Activated CD8-positive, alpha-beta memory T cell treated with anti-CD3 and anti-CD28 coated beads for 48 hours (primary cell): Measurements from ENCODE around the gene TMSB4X.

Experiments used
- DNase-seq, 3 experiments: peaks; one replicate each; pipeline ENCODE4 v3.0.0-alpha.2; 2020; ENCODE audit warnings: low read depth in 2 of 3, low spot score in 2 of 3

The TMSB4X gene

DNA sequence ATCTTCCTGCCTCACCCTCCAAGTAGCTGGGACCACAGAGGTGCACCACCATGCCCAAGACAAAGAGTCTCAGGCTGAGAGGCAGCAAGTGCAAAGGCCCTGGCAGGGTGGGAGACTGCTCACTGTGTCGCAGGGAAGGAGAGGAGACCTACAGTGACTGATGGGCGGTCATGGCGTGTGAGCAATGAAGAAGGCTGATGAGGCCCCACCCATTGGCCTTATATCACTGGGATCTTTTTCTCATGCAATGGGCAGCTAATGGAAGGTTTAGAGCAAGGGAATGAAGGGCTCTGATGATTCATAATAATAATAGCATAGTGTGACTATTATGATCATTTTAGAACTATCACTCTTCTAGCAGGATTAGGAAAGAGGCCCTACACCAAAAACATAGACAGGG lies 48.7 kb downstream of the TMSB4X start:
- no peak for DNase-seq

DNA sequence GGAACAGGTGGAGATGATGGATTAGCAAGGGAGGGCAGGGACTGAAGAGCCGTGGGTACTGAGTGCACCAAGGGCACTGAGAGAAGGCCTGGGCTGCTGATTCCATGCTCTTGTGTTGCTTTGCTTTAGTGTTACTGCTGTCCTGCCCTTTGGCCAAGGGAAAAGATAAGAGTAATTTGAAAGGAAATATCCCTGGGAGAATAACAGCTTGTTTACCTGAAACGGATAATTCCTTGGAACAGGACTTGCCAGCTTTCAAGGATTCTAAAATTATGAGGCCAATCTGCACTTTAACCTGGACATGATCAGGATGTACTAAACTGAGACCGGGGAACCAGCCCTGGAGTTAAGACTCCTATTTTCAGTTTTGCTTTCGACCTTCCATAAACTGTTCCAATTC lies 49.1 kb downstream of the TMSB4X start:
- no peak for DNase-seq

- DNase-seq = no peak
Observed at GRCh38 chrX:13024986-13025385, 50.1 kb downstream of the TMSB4X start.
